GM18873 (cell line): ENCODE measurements around the gene FKBP1A.
A peak's percentile ranks its signal among the peaks of the same experiment; 100 is the strongest.

Experiments
- ATAC-seq: cut with Tn5 transposase; IDR thresholded peaks from one replicate; pipeline ENCODE4 v1.9.1; 2021; ENCODE audit warnings: mild to moderate bottlenecking, moderate library complexity, moderate number of reproducible peaks; ENCODE audit not compliant: unreplicated experiment, low FRiP score

Gene FKBP1A

DNA sequence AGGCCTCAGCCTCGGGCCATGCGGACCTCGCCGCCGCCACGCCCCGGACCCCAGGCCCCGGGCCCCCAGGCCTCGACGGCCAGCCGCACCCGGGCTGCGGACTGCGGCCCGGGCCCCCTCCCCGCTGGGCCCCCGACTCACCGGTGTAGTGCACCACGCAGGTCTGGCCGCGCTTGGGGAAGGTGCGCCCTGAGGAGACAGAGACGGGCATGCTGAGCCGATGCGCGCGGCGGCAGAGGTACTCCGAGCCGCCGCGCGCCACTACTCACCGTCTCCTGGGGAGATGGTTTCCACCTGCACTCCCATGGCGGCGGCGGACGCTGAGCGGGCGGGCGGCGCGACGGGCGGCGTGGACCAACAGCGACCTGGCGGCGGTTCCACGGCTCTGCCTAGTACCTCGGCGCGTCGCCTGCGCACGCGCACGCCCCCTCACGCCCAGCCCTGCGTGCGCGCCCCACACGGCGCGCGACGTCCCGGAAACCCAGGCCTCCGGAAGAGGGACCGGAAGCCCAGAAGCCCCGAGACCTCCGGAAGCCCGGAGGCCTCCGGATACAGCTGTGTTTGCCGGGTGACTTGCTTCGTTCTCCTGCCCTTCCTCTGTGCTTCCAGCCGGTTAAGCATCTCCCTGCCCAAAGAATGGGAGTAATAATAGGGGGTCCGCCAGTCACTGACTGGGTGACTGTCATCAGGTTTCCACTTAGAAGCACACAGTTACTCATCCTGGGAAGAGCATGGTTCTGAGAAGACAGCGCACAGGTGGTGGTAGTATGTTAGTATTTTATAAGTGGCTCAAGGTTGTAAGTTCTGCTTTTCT, at the start of gene FKBP1A:
FKBP1A (minus strand) TSS at position 362 of the 814 bp plus-strand sequence; CDS start at position 306, 56 bp downstream.
- ATAC-seq, result peak; percentile 57

DNA sequence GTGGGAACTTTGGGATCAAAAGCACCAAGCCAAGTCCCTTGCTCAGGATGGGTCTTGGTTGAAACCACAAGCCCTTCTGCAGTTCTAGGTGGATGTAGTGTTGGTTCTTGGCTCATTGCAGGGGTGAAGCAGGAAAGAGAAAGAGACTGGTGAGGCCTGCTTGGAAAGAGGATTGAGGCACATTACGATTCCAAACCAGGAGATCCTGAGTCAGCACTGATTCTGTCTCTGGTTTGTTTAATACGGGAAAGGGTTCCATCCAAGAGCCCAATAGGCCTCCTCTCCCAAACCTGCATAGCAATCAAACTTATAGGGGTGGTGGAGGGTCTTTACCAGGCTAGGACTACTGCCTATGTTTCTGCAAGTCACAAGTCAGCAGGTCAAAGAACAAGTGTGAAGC, 49.5 kb upstream of the FKBP1A start:
- ATAC-seq, result no peak

GRCh38 chr20:1441133-1441532, 48.3 kb upstream of the FKBP1A start:
- ATAC-seq, result no peak

DNA sequence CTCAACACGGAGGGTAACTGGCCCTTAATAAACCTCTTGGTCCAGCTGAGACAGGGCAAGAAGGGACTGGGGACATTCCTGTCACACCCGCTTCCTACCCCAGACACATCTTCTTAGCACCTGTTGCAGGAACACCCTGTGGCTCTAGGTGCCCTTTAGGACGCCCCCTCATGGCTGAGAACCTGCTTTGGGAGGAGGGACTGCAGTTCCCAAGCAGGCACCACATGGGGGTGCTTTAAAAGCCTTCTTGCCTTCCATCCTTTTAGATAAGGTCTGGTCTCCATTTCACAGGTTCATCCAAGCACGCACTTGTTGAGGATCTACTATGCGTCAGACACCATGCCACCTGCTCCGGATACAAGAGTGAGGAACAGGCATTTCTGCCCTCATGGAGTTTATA, 47.2 kb upstream of the FKBP1A start:
- ATAC-seq, result no peak

DNA sequence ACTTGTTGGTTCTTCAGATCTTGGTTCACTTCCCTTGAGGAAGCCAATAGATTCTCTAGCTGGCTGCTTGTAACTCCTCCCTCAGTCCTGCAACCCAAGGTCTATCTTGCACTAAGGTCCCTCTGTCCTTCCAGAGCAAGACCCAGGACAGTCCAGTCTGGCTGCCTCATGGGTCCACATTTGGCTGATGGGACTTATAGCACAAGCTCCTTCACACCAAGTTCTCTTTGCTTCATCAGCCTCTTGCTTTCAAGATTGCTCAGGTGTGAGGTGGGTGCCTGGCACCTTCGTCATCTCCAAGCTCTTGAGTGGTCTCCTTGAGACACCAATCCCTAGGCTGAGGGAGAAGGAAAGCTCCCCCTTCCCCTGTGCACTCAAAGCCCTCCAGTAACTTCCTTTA, 45.5 kb upstream of the FKBP1A start:
- no peak for ATAC-seq

DNA sequence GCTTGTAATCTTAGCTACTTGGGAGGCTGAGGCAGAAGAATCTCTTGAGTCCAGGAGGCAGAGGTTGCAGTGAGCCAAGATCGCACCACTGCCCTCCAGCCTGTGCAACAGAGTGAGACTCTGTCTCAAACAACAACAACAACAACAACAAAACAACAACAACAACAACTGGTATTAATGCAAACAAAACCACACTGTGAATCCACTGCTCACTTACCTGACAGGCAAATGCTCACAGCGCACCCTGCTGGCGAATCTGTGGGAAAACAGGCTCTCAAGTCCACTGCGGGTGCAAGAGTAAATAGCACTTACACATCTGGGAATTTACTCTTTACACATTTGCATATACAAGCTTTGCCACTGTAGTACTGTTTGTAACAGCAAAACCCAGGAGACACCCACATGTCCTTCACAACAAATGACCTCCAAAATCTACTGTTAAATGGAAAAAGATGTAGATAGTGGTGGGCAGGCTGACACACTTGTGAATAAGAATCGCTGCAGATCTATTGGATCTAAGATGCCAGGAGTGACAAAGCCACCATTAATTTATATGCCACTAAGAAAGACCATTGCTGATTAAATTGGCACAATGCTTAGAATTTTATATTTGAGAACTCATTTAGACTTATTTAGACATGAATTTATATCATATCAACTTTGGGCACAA, 44.5 kb upstream of the FKBP1A start:
- ATAC-seq, result no peak

GRCh38 chr20:1436263-1436662, 43.4 kb upstream of the FKBP1A start:
- ATAC-seq, result no peak

DNA sequence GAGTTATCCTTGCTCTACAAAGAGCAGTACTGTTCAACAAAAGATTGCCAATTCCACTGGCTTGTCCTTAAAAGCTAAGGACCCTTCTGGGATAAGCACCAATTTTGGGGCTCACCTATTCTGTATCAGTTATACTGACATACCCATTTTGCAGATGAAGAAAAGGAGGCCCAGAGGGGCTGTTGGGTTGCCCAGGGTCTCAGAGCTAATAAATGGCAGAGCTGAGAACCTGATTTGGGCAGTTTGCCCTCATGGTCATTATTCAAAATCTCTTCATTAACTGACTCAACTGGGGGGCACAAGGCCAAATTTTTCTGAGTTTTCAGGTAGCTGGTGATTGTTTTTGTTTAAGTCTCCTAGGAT, 42.5 kb upstream of the FKBP1A start:
- ATAC-seq, result no peak

- peak; percentile 79 for ATAC-seq
Measured at GRCh38 chr20:1434571-1435336, 41.9 kb upstream of the FKBP1A start.

- no peak for ATAC-seq
Measured at GRCh38 chr20:1431158-1431557, 38.3 kb upstream of the FKBP1A start.

DNA sequence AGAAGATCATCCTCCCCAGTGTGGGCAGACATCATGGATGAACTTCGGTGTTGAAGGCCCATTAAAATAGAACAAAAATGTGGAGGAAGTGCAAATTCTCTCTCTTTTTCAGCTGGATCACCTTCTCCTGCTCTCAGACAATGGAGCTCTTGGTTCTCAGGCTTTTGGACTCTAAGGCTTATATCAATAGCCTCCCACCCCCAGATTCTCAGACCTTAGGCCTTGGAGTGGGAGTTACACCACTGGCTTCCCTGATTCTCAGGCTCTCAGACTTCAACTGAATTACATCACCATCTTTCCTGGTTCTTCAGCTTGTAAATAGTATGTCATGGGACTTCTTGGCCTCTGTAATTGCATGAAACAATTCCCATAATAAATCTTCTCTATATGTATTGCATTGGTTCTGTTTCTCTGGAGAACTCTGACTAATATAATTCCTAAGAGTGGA, 37.2 kb upstream of the FKBP1A start:
- no peak for ATAC-seq

DNA sequence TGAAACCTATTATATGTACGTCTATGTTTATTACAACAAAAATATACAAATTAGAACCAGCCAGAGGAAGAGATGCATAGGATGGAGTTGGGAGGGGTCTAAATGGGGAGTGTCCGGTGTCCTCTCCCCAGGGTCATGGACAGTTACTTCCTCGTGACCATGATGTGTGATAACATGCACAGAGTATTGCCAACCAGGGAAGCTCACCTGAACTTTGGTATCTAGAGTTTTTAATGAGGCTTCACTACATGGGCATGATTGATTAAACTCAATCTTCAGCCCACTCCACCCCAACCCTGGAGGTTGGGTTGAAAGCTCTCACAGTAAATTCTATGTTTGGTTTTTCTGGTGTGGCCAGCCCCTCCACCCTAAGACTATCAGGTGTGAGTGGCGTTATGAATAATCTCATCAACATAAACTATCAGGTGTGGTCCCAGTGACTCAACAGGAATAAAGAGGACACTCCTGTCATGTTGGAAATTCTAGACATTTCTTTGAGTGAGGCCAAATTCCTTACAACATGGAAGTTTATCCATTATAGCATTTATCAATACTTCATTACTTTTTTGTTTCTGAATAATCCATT, 36.4 kb upstream of the FKBP1A start:
- ATAC-seq, result no peak

GRCh38 chr20:1427457-1428054, 34.7 kb upstream of the FKBP1A start:
- no peak for ATAC-seq

GRCh38 chr20:1426231-1426849, 33.5 kb upstream of the FKBP1A start:
- no peak for ATAC-seq

GRCh38 chr20:1424336-1424735, 31.5 kb upstream of the FKBP1A start:
- ATAC-seq, result no peak

- ATAC-seq, result no peak
Measured at GRCh38 chr20:1423625-1424106, 30.8 kb upstream of the FKBP1A start.

- ATAC-seq, result no peak
Measured at GRCh38 chr20:1423206-1423605, 30.4 kb upstream of the FKBP1A start.

- no peak for ATAC-seq
Measured at GRCh38 chr20:1422753-1423152, 29.9 kb upstream of the FKBP1A start.

GRCh38 chr20:1420066-1420465, 27.2 kb upstream of the FKBP1A start:
- ATAC-seq, result no peak

- ATAC-seq, result no peak
Measured at GRCh38 chr20:1418350-1418749, 25.5 kb upstream of the FKBP1A start.
